GM03348 (cell line): ENCODE measurements around the gene OR2T34.
"Not testable (repeated sequence)": the region's sequence is repeated elsewhere in the genome, so short reads cannot be mapped to it uniquely, and the experiment has no call there.

ENCODE experiments used
- DNase-seq: peaks from one replicate; pipeline ENCODE4 v3.0.0; 2012; ENCODE audit warnings: low spot score

The OR2T34 gene, protein sequence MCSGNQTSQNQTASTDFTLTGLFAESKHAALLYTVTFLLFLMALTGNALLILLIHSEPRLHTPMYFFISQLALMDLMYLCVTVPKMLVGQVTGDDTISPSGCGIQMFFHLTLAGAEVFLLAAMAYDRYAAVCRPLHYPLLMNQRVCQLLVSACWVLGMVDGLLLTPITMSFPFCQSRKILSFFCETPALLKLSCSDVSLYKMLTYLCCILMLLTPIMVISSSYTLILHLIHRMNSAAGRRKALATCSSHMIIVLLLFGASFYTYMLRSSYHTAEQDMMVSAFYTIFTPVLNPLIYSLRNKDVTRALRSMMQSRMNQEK

DNA sequence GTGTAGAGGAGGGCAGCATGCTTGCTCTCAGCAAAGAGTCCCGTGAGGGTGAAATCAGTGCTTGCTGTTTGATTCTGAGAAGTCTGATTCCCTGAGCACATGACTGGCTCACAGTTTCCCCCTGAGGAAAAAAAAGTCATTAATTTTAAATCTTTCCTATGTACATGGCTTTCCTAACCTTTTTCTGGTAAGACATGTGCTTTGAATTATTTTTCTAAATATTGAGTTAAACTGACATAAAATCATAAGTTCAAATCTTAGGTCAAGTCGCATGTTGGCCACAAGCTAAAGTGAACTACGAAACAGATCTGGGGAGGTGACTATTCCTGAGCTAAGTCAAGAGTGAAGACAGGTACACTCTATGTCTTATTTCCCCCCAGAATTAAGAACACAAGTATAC lies at the start of gene OR2T34:
TSS of gene OR2T34 (minus strand) at position 101 of the 400 bp plus-strand sequence. CDS start at position 101, 0 bp downstream.
- not testable (repeated sequence) for DNase-seq

DNA sequence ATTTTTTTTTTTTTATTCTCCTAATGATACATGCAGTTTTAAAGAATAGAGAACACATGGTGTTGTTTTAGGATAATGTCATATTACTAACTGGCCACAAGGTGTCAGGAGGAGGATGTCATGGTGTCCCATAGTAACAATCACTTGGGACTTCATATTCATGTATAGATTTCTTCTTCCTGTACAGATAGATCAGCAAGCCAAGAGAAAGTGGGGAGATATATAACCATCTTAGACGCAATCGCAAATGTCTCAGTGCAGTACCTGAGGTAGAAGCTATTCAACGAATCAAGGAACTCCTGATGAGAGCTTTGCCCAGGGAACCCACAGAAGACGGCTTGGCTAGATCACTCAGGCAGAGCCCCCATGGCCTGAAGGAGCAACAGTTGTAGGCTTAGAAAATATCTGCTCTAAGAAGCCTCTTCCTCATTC lies 48.0 kb upstream of the OR2T34 start:
- DNase-seq, result peak; percentile 66

DNA sequence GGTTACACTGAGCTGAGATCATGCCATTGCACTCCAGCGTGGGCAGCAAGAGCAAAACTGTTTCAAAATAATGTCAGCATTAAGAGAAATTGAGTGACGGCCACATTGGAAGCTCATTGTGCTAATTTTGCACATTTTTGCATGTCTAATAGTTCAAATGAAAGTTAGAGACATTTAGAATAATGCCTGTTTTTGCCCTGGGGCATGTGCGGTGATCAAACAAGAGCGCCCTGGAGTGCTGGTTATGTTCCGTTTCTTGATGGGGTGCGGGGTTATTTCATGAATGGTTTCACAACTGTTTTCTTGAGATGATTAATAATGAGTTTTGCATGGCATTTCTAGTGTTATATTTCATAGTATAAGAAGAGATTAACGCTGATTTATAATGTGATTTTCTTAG lies 47.2 kb upstream of the OR2T34 start:
- no peak for DNase-seq

DNA sequence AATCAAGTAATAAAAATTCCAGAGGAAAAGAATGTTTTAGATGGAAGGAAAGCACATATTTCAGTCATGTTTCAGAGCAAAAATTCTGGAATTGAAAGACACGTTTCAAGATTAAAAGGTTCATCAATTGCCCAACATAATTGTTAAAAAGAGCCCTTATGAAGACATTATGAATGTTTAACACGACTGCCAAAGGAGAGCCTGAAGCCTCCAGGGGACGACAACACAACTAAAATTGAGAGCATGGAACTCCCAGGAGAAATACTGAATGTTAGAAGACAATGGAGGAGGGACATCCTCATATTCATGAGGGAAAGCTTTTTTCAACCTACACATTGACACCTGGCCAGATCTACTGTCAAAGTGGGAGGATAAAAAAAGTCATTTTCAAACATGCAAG lies 44.3 kb upstream of the OR2T34 start:
- peak; percentile 70 for DNase-seq

DNA sequence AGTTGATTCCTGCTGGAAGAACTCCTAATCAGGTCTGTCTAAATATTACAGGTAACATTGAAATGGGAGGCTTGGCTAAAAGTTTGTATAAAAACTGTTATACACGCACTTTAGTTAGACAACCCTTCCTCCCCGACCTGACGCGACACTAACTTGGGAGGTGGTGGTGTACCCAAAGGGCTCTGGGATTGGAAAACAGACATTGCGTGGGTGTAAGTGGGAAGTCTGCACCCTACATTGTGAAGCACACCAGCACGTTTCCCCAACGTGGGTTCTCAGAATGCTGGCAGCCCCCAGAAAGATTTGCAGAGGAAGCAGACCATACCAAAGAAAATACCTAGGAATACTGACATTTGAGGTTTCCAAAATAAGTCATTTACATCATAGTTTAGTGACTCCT lies 43.6 kb upstream of the OR2T34 start:
- DNase-seq, result no peak

DNA sequence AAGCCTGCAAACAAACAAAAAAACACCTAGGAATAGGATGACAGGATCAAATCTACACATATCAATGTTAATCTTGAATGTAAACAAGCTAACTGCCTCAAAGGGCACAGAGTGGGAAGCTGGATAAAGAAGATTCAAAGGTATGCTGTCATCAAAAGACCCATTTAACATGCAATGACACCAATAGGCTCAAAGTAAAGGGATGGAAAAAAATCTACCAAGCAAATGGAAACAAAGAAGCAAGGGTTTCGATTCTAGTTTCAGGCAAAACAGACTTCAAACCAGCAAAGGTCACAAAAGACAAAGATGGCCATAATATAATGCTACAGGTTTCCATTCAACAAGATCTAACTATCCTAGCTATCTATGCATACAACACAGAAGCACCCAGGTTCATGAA lies 39.2 kb upstream of the OR2T34 start:
- DNase-seq, result no peak

DNA sequence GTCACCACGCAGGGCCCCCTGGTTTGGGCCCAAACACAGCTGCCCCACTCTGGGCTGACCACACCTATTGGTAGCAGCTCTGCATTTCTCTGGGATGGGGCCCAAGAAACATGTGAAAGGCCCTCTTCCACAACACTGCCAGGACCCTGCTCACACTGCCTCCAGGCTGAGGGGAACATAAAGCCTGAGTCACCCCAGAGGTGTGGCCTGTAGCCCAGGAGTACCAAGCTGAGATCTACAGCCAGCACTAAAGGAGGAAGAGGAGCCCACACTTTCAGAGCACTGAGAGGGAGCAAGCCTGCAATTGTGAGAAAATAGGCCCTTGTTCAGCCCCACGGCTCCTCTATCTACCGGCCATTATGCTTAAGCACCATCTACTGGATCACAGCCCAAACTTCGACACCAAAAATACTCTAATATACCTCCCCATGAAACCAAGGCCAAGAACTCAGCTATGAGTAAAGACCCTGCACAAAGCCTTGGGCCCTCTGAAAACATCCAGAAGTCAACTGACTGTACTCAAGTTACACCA lies 37.4 kb upstream of the OR2T34 start:
- DNase-seq, result no peak

DNA sequence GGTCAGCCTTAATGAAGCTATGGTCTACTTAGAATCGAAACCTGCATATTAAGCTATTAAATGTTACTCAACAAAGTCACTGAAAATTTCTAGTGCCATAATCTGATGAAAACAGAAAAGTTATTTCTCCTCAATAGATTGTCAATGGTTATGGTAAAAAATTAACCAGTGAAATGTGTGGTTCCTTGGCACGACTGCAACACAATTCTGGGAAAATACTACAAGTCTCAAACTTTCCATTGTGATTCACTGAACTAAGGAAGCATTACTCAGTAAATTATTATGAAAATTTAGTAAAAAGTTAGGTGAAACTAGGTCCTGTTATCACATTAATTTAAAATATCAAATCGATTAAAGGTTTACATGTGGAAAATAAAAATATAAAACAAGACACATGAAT lies 35.7 kb upstream of the OR2T34 start:
- DNase-seq, result no peak

DNA sequence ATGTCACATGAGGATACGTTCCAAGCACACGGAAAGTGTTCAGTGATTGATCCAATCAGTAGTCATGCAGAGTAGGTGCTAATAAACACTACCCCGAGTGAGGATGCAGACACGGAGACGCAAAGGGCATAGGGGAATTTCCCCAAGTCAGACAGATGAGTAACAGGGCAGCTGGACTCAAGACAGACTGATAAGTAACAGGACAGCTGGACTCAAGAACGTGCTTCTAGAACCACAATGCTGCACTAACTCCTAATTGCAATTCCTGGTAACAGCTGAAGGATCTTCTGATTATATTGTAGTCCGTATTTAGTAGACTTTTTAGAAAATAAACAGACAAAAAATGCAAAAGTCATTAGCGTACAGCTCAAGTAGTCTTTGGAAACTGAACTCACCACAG lies 24.8 kb upstream of the OR2T34 start:
- no peak for DNase-seq

DNA sequence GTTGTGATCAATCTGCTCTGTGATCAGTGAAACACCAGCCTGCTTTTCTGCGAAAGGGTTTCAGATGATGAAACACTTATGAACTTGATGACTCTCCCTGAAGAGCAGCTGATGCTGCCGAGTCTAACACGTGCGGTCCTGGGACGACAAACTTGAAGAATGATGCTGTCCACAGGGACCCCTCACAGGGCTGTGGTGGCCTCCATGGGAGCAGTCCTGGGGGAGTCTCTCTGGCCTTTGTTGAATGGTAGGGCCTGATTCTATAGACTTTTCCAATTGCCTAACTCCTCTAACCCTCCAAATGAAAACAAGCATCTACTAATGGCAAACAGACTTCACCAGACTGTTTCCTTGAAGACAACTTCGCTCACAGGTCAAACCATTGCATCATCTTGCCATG lies 23.0 kb upstream of the OR2T34 start, which contains the start of gene OR2T10:
TSS of gene OR2T10 (minus strand) at position 112 of the 400 bp plus-strand sequence. CDS start 3,932 bp downstream, outside the sequence.
- DNase-seq, result no peak

DNA sequence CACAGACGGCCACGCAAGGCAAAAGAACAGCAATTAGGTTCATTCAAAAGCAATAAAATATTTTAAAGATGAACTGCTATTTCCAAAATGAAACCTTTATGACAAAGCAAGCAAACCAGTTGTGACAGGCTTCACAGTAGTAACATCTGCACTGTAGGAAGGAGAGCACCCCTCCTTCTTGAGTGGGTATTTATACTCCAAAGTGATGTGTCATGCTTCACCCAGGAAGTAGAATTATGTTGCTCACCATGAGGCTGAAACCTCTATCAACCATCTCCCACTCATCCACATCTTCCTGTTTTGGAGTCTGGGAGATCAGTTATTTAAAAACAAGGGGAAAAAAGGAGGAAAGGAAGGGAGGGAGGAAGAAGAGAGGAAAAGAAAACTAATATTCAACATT lies 22.1 kb upstream of the OR2T34 start:
- DNase-seq, result no peak

DNA sequence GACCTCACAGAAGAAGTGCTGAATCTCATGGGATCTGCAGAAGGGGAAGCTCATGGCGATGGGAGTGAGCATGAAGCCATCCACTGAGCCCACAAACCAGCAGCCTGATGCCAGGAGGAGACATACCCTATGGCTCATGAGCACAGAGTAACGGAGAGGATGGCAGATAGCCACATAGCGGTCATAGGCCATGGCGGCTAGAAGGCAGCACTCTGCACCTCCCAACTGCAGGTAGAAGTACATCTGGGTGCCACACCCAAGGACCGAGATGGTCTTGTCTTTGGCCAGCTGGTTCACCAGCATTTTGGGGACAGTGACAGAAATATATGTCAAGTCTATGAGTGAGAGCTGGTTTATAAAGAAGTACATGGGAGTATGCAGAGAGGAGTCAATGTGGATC lies 18.7 kb upstream of the OR2T34 start:
- no peak for DNase-seq

DNA sequence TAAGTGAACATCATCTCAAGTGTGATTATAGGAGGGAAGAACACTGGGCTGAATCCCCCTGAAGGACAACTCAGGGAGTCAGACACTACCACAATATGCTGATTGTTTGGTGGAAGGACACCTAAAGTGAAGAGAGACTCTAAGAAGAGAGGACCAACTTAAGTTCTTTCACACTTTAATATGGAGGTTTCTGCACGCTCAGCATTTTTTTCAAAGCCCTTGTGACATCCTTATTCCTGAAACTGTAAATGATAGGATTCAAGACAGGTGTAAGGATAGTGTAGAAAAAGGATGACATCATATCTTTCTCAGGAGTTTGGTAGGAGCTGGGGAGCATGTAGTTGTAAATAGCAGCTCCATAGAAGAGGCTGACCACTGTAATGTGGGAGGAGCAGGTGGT lies 18.1 kb upstream of the OR2T34 start:
- DNase-seq, result no peak

DNA sequence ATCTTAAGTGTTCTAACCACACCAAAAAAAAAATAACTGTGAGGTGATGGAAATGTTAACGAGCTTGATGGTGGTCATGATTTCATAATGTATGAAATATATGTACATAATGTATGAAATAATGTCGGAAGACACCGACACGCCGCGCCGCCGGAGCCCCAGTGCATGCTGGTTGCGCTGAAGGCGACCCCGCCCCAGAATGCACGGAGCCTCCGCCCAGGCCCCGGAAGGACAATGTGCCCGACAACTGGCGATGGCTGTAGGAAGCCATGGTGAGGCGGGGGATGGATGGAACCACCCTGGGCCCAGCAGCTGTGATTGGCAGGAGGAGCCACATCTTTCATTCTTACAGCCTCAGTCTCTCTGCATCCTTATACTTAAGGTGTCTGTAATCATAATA lies 15.5 kb upstream of the OR2T34 start:
- no peak for DNase-seq

DNA sequence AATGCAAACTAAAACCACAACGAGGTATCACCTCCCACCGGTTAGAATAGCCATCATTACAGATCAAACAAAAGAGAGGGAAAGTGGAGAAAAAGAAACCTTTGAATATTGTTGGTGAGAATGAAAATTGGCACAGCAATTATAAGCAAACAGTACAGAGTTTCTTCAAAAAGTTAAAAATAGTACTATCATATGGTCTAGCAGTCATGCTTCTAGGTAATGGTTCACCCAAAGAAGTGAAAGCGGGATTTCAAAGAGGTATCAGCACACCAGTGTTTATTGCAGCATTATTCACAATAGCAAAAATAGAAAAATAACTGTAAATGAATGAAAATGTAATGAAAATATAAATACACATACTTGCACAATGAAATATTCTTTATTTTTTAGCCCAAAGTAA lies 14.8 kb upstream of the OR2T34 start:
- DNase-seq, result no peak

DNA sequence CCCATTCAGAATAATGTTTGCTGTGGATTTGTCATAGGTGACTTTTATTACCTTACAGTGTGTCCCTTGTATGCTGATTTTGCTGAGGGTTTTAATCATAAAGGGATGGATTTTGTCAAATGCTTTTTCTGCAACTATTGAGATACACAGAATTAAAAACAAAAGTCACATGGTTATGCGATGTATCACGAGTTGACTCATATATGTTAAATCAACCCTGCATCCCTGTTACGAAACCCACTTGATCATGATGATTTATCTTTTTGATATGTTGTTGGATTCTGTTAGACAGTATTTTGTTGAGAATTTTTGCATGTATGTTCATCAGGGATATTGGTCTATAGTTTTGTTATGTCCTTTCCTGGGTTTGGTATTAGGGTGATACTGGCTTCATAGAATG lies 10.7 kb upstream of the OR2T34 start:
- DNase-seq, result no peak

DNA sequence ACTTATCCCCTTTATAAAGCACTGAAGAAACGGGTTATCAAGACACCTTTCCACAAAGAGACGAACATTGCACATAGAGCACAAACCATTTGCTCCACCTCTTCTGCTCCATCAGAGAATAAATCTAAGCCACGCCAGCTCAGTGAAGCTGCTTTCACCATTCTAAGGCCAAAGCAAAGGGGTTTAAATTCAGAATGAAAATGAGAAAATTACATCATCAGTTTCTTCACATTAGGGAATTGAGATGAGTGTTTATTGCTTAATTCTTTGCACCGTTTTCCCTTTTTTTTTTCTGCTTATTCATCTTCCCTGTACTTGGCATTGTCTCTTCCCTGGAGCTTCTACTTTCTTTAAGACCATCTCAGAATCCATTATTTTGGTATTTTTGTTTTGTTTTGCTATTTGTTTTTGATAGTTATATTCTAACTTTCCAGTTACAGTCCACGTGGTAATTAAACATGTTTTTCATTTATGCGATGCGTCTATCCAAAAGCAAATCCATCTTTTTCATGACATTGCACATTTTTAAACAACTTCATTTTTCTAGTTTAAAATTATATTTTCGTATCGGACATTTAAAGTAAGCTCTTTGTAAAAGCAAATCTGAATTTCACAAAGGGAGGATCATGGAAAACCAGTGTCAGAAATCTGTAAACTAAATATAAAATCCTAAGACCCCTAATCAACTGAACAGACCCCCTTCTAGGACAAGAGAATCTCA lies 1.9 kb upstream of the OR2T34 start:
- no peak for DNase-seq

DNA sequence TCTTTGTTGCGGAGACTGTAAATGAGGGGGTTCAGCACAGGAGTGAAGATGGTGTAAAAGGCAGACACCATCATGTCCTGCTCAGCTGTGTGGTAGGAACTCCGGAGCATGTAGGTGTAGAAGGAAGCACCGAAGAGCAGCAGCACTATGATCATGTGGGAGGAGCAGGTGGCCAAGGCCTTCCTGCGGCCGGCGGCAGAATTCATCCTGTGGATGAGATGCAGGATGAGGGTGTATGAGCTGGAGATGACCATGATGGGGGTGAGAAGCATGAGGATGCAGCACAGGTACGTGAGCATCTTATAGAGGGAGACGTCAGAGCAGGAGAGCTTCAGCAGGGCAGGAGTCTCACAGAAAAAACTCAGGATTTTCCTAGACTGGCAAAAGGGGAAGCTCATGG lies 701 bp downstream of the OR2T34 start:
- DNase-seq, result not testable (repeated sequence)

DNA sequence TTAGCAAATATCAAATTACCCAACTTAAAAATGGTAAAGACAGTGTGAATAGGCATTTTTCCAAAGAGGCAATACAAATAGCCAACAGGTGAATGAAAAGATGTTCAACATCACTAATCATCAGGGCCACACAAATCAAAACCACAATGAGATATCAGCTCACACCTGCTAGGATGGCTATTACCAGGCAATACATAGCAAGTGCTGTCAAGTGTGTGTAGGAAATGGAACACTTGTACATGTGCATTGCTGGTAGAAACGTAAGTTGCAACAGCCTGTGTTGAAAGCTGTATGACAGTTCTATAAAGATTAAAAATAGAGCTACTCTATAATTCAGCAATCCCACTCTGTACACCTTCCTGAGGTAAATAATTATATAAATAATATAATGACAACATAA lies 2.5 kb downstream of the OR2T34 start:
- DNase-seq, result not testable (repeated sequence)

DNA sequence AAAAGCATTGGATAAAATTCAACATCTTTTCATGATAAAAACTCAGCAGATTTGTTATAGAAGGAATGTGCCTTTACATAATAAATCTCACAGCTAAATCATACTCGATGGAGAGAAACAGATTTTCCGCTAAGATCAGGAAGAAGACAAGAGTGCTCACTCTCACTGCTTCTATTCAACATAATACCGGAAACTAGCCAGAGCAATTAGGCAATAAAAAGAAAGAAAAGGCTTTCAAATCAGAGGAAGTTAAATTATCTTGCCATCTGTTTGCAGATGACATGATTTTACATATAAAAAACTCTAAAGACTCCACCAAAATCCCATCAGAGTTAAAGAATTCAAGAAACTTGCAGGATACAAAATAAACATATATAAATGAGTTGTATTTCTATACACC lies 3.7 kb downstream of the OR2T34 start:
- not testable (repeated sequence) for DNase-seq

DNA sequence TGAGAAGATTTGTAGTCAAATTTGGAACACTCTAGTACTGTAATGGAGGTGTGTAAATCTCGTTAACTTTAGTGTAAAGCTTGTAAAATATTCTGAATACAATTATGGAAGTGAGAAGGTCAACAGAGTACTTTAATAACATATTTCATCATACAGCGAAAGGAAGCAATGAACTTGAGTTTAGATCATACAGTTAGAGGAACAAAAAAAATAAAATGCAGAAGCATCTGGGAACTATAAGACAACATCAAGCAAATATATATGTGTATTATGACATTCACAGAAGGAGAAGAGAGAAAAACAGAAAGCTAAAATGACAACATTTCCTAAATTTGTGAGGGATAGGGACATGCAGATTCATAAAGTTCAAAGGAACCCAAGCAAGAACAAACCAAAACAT lies 5.5 kb downstream of the OR2T34 start:
- not testable (repeated sequence) for DNase-seq

DNA sequence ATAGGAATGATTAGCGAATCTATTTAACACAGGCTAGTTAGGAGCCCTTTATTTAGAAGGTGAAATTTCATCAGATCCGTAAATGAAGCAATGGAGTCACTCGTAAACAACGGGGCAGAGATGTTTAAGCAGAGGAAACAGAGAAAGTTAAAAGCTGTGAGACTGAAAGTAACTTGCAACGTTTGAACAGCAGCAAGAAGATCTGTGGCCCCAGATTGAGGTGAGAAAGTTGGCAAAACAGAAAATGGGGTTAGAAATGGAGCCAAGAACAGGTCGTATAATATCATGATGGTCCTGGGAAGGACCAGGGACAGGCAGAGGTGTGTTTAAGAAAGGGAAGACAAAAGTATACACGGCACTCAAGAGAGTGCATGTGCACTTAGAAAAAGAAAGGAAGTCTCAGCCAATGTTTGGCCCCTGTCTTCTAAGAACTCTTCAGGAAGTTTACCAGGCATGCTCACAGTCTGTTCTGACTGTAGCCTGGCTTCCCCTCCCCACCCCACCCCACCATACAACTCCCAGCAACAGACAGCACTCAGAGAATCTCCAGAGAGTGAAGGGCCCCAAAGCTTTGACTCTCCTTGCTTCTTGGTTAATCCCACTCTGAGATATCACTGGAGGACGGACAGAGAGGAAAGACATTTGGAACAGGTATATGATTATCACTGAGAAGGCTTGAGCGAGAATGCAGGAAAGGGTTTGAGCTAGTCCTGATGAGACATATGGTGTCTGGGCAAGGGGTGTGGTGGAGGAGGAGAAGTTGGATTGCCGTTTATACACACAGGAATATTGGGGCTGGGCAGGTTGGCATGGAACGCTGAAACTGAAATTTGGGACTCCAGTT lies 8.8 kb downstream of the OR2T34 start:
- not testable (repeated sequence) for DNase-seq
